Naive B cell (primary cell): ENCODE data around the gene BCL2L1. TPM values are rescaled to one million over a fixed set of nuclear protein-coding genes. Genes with fewer than 3 reads are reported as not detected.

Source experiments
- ATAC-seq, 2 donors: fragments of 150-1000 bp; cut with Tn5 transposase; 2 replicates each; pipeline ENCODE4 v1.10.0; 2021; ENCODE audit warnings: low read depth in 2 of 2, mild to moderate bottlenecking in 2 of 2, moderate library complexity in 2 of 2
- DNase-seq: peaks from one replicate; pipeline ENCODE4 v3.0.0; 2022
- H3K27ac Mint-ChIP-seq, 6 donors: one replicate each; pipeline ENCODE4 v1.8.0; 2020 to 2022; ENCODE audit warnings: mild to moderate bottlenecking in 6 of 6, mixed read lengths in 6 of 6, moderate library complexity in 5 of 6, inconsistent platforms in 2 of 6
- H3K27me3 Mint-ChIP-seq, 3 donors: one replicate each; pipeline ENCODE4 v1.8.0; 2021 to 2022; ENCODE audit warnings: mixed read lengths in 3 of 3, mild to moderate bottlenecking in 1 of 3
- H3K36me3 Mint-ChIP-seq, 2 donors: one replicate each; pipeline ENCODE4 v1.8.0; 2020 to 2022; ENCODE audit warnings: mixed read lengths in 2 of 2, inconsistent platforms in 1 of 2, mild to moderate bottlenecking in 1 of 2
- H3K4me1 Mint-ChIP-seq, 3 donors: one replicate each; pipeline ENCODE4 v1.8.0; 2020 to 2022; ENCODE audit warnings: mixed read lengths in 3 of 3, inconsistent platforms in 1 of 3, mild to moderate bottlenecking in 1 of 3, moderate library complexity in 1 of 3
- H3K4me3 Mint-ChIP-seq, 8 donors: one replicate each; pipeline ENCODE4 v1.8.0; 2020 to 2022; ENCODE audit warnings: mild to moderate bottlenecking in 8 of 8, mixed read lengths in 8 of 8, moderate library complexity in 8 of 8, inconsistent platforms in 2 of 8
- H3K9me3 Mint-ChIP-seq, 7 donors: one replicate each; pipeline ENCODE4 v1.8.0; 2020 to 2022; ENCODE audit warnings: mixed read lengths in 7 of 7, mild to moderate bottlenecking in 5 of 7, inconsistent platforms in 2 of 7, moderate library complexity in 1 of 7
- polyA plus RNA-seq, 6 donors: library from polyadenylated mRNA; unstranded; fragments of 300-500 nt; fragmentation: Illumina TruSeq; gene quantifications; one replicate each; pipeline ENCODE4 v1.2.3, GENCODE V29; 2021; ENCODE audit warnings: low read depth in 6 of 6

The BCL2L1 gene
- polyA plus RNA-seq, 6 donors from 2014 or later: 6.2 to 13.0 (median 8.9) TPM

- Mint-ChIP-seq H3K27ac (peak overlapping the region in 2 of 6 donors; percentile 19 to 66), H3K27me3 (no peaks in the 10 kb centered on the region), H3K9me3 (peaks cover 0 to 1% (median 0%) of the 10 kb centered on the region in 7 donors), H3K4me3 (no peak overlapping the region), H3K36me3 (peaks cover 6 to 8% of the 10 kb centered on the region in 2 donors), H3K4me1 (peaks cover 24 to 32% (median 27%) of the 10 kb centered on the region in 3 donors)
- DNase-seq (no peak), ATAC-seq (no peak)
Observed at GRCh38 chr20:31699801-31700728, 22.6 kb downstream of the BCL2L1 start.

- no peak for DNase-seq
Observed at GRCh38 chr20:31698803-31699718, 23.6 kb downstream of the BCL2L1 start.

GRCh38 chr20:31698243-31698802 is 24.3 kb downstream of the BCL2L1 start:
- DNase-seq: no peak

More at GRCh38 chr20:31698803-31699718, 23.6 kb downstream of the BCL2L1 start:
- Mint-ChIP-seq H3K27me3 (no peaks in the 10 kb centered on the region), H3K9me3 (peaks cover 0 to 1% (median 0%) of the 10 kb centered on the region in 7 donors), H3K27ac (peak overlapping the region in 5 of 6 donors; percentile 42 to 86 (median 51)), H3K36me3 (peaks cover 8% of the 10 kb centered on the region in 2 donors), H3K4me3 (peak overlapping the region in 1 of 8 donors; percentile 7), H3K4me1 (peaks cover 29 to 36% (median 36%) of the 10 kb centered on the region in 3 donors)
- peak; percentile 59 to 61 for ATAC-seq

GRCh38 chr20:31695849-31696804 is 26.5 kb downstream of the BCL2L1 start:
- no peaks in the 10 kb centered on the region for H3K27me3 Mint-ChIP-seq
- peaks cover 40 to 47% (median 42%) of the 10 kb centered on the region in 3 donors for H3K4me1 Mint-ChIP-seq
- no peak for DNase-seq
- peaks cover 0 to 1% (median 0%) of the 10 kb centered on the region in 7 donors for H3K9me3 Mint-ChIP-seq
- H3K36me3 Mint-ChIP-seq: peaks cover 0 to 4% of the 10 kb centered on the region in 2 donors
- peak overlapping the region in 4 of 6 donors; percentile 16 to 89 (median 43) for H3K27ac Mint-ChIP-seq
- ATAC-seq: no peak
- no peak overlapping the region for H3K4me3 Mint-ChIP-seq

More at GRCh38 chr20:31698243-31698802, 24.3 kb downstream of the BCL2L1 start:
- H3K9me3 Mint-ChIP-seq: peaks cover 0 to 1% (median 0%) of the 10 kb centered on the region in 7 donors
- no peak for ATAC-seq
- H3K4me3 Mint-ChIP-seq: no peak overlapping the region
- peaks cover 8% of the 10 kb centered on the region in 2 donors for H3K36me3 Mint-ChIP-seq
- H3K4me1 Mint-ChIP-seq: peaks cover 32 to 39% (median 38%) of the 10 kb centered on the region in 3 donors
- H3K27ac Mint-ChIP-seq: peak overlapping the region in 2 of 6 donors; percentile 11 to 56
- no peaks in the 10 kb centered on the region for H3K27me3 Mint-ChIP-seq

GRCh38 chr20:31694842-31695593 is 27.6 kb downstream of the BCL2L1 start:
- Mint-ChIP-seq H3K27ac (peak overlapping the region in 4 of 6 donors; percentile 46 to 93 (median 66)), H3K9me3 (no peaks in the 10 kb centered on the region), H3K36me3 (peaks cover 0 to 4% of the 10 kb centered on the region in 2 donors), H3K4me1 (peaks cover 35 to 43% (median 37%) of the 10 kb centered on the region in 3 donors), H3K27me3 (no peaks in the 10 kb centered on the region), H3K4me3 (no peak overlapping the region)
- DNase-seq (no peak), ATAC-seq (no peak)

- H3K27ac Mint-ChIP-seq: peak overlapping the region in 5 of 6 donors; percentile 13 to 93 (median 65)
- H3K4me3 Mint-ChIP-seq: no peak overlapping the region
- H3K27me3 Mint-ChIP-seq: no peaks in the 10 kb centered on the region
- H3K36me3 Mint-ChIP-seq: peaks cover 0 to 4% of the 10 kb centered on the region in 2 donors
- ATAC-seq: no peak
- no peaks in the 10 kb centered on the region for H3K9me3 Mint-ChIP-seq
- no peak for DNase-seq
- peaks cover 27 to 37% (median 29%) of the 10 kb centered on the region in 3 donors for H3K4me1 Mint-ChIP-seq
Observed at GRCh38 chr20:31693987-31694661, 28.5 kb downstream of the BCL2L1 start.

GRCh38 chr20:31693402-31693801 is 29.3 kb downstream of the BCL2L1 start:
- no peak overlapping the region for H3K4me3 Mint-ChIP-seq
- H3K36me3 Mint-ChIP-seq: peaks cover 0 to 4% of the 10 kb centered on the region in 2 donors
- ATAC-seq (no peak), DNase-seq (no peak)
- no peaks in the 10 kb centered on the region for H3K27me3 Mint-ChIP-seq
- H3K27ac Mint-ChIP-seq: peak overlapping the region in 1 of 6 donors; percentile 37
- H3K9me3 Mint-ChIP-seq: no peaks in the 10 kb centered on the region
- H3K4me1 Mint-ChIP-seq: peaks cover 27 to 34% (median 29%) of the 10 kb centered on the region in 3 donors

- Mint-ChIP-seq H3K4me1 (peaks cover 29 to 39% (median 32%) of the 10 kb centered on the region in 3 donors), H3K27me3 (no peaks in the 10 kb centered on the region), H3K9me3 (no peaks in the 10 kb centered on the region), H3K36me3 (peaks cover 0 to 4% of the 10 kb centered on the region in 2 donors), H3K27ac (peak overlapping the region in 5 of 6 donors; percentile 42 to 66 (median 56)), H3K4me3 (peak overlapping the region in 4 of 8 donors; percentile 1 to 52 (median 10))
- DNase-seq: no peak
- peak in 1 of 2 donors; percentile 28 for ATAC-seq
Observed at GRCh38 chr20:31691646-31692275, 30.9 kb downstream of the BCL2L1 start.

GRCh38 chr20:31690124-31690666 is 32.5 kb downstream of the BCL2L1 start:
- ATAC-seq (no peak), DNase-seq (no peak)
- H3K4me3 Mint-ChIP-seq: peak overlapping the region in 2 of 8 donors; percentile 47 to 48

GRCh38 chr20:31689141-31689540 is 33.5 kb downstream of the BCL2L1 start:
- H3K4me3 Mint-ChIP-seq: peak overlapping the region in 1 of 8 donors; percentile 68
- H3K36me3 Mint-ChIP-seq: no peaks in the 10 kb centered on the region
- no peak for DNase-seq
- no peak for ATAC-seq
- H3K27me3 Mint-ChIP-seq: no peaks in the 10 kb centered on the region
- H3K4me1 Mint-ChIP-seq: peaks cover 35 to 61% (median 54%) of the 10 kb centered on the region in 3 donors
- peak overlapping the region in 3 of 6 donors; percentile 54 to 84 (median 75) for H3K27ac Mint-ChIP-seq
- no peaks in the 10 kb centered on the region for H3K9me3 Mint-ChIP-seq

More at GRCh38 chr20:31690124-31690666, 32.5 kb downstream of the BCL2L1 start:
- Mint-ChIP-seq H3K9me3 (no peaks in the 10 kb centered on the region), H3K36me3 (peaks cover 0 to 4% of the 10 kb centered on the region in 2 donors), H3K27ac (no peak overlapping the region), H3K27me3 (no peaks in the 10 kb centered on the region), H3K4me1 (peaks cover 39 to 55% (median 48%) of the 10 kb centered on the region in 3 donors)
